ENCODE results near the gene PLXNB2. TPM values are rescaled to one million over a fixed set of nuclear protein-coding genes. Genes with fewer than 3 reads are reported as not detected.
A peak's percentile ranks its signal among the peaks of the same experiment; 100 is the strongest.

Gene PLXNB2
- total RNA-seq = 100 to 1,000 TPM; 212 to 310 TPM
- 100 to 1,000 TPM; 123 to 134 TPM for polyA plus RNA-seq
- long read RNA-seq, donor 1, full-length matches to known transcripts = 4 of 48 reads
- long read RNA-seq, donor 1, partial matches to known transcripts = 44 of 48 reads
- long read RNA-seq, donor 1, other reads (novel, unspliced or antisense) = 0 of 48 reads
- long read RNA-seq, donor 2, partial matches to known transcripts = 0 of 8 reads
- long read RNA-seq, donor 2, other reads (novel, unspliced or antisense) = 5 of 8 reads
- long read RNA-seq, donor 3, full-length matches to known transcripts = 3 of 8 reads
- long read RNA-seq, donor 3, partial matches to known transcripts = 5 of 8 reads
- long read RNA-seq, donor 3, other reads (novel, unspliced or antisense) = 0 of 8 reads
- long read RNA-seq, donor 4, partial matches to known transcripts = 26 of 27 reads
- long read RNA-seq, donor 4, other reads (novel, unspliced or antisense) = 0 of 27 reads
- long read RNA-seq, donor 5, partial matches to known transcripts = 56 of 58 reads
- long read RNA-seq, donor 5, other reads (novel, unspliced or antisense) = 0 of 58 reads

DNA sequence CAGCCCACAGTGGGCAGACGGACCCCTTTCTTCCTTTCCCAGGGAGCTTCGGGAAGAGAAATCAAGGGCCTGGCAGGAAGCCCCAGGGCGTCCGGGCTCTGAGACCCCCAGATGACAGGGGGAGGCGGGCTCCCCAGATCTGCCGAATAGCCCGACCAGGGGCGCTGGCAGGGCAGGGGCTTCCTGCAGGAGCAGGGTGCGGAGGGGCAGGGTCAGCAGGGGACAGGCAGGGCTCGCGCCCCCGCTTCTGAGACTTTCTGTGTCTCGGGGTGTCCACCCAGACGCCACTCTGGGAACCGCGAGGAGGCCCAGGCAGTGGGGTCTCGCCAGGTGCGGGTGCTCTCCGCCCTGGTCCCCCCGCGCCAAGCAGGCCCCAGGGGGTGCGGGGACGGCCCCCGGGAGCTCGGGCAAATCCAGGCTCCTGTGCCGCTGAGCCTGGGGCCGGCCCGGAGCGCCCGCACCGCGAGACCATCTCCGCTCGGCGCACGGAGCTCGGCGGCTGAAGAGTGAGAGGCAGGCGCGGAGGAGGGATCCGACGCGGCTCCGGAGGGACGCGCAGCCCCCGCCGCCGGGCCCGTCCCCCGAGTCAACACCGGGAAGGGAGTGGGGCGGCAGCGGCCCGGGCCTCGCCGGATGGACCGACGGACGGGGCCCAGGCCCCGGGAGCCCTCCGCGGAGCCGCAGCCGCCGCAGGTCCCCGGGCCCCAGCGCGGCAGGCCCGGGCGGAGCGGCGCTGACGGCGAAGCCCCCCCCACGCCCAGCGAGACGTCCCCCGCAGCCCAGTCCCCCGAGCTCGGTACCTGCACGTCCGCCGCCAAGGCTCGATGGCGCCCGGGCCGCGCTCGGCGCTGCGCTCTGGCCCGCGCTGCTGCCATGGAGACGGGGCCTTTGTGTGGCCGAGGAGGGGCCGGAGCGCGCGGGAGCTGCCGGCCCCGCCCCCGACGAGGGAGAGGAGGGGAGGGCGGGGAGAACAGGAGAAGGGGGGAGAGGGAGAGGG, at the start of gene PLXNB2:
PLXNB2 (minus strand) TSS at position 894 of the 997 bp plus-strand sequence. CDS start 17,062 bp downstream, outside the sequence.
- H3K4me1 ChIP-seq (ENCODE audit: control insufficient read depth in 5 of 5, insufficient read depth in 5 of 5, low read length in 5 of 5) = peaks cover 3 to 56% (median 47%) of the 10 kb centered on the region in 5 donors
- no peak for TF ChIP-seq CTCF (IDR thresholded peaks at IDR 0.05; ENCODE audit: control extremely low read depth, extremely low read depth)

DNA sequence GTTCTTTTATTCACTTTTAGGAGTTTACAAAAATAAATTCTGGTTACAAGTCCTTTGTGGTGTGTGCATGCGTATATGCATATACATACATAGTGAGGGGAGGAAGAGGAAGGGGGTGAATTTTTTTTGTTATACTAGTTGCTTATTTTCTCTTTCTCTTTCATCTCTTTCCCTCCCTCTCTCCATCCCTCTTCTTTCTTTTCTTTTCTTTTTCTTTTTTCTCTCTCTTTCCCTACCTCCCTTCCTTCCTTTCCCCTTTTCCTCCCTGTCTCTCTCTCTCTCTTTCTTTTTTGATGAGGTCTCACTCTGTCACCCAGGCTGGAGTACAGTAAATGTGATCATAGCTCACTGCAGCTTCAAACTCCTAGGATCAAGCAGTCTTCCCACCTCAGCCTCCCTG, 49.8 kb upstream of the PLXNB2 start:
- H3K9ac ChIP-seq (ENCODE audit: insufficient read depth in 1 of 2, low read length in 2 of 2) = no peak overlapping the region
- TF ChIP-seq CTCF (IDR thresholded peaks at IDR 0.05; ENCODE audit: control extremely low read depth, extremely low read depth) = no peak
- DNase-seq = no peak
- peaks cover 3 to 17% (median 12%) of the 10 kb centered on the region in 4 donors for H3K36me3 ChIP-seq (ENCODE audit: control insufficient read depth in 4 of 4, insufficient read depth in 4 of 4, low read length in 4 of 4)
- no peak overlapping the region for H3K4me3 ChIP-seq
- H3K27me3 ChIP-seq (ENCODE audit: control insufficient read depth in 3 of 3, insufficient read depth in 3 of 3, low read length in 2 of 3) = no peaks in the 10 kb centered on the region
- no peak for ATAC-seq (ENCODE audit: insufficient read depth, low FRiP score)
- peaks cover 0 to 3% (median 0%) of the 10 kb centered on the region in 5 donors for H3K4me1 ChIP-seq (ENCODE audit: control insufficient read depth in 5 of 5, insufficient read depth in 5 of 5, low read length in 5 of 5)
- 90 to 95% methylated on average over 1 of the region's 1 CpG for WGBS, 2 donors
- no peak overlapping the region for H3K27ac ChIP-seq (ENCODE audit: low read depth in 1 of 2, low read length in 1 of 2)
- no peaks in the 10 kb centered on the region for H3K9me3 ChIP-seq (ENCODE audit: control insufficient read depth in 4 of 4, insufficient read depth in 3 of 4, low read length in 3 of 4)

More for the DNA sequence above, at the start of gene PLXNB2:
- 0 to 1% methylated on average over 68 to 104 of the region's 105 CpGs for WGBS, 2 donors
- Histone ChIP-seq H3K9ac (ENCODE audit: insufficient read depth in 1 of 2, low read length in 2 of 2) (peak within 1 kb of the TSS in 1 of 2 donors; percentile 37), H3K27me3 (ENCODE audit: control insufficient read depth in 3 of 3, insufficient read depth in 3 of 3, low read length in 2 of 3) (no peaks in the 10 kb centered on the region), H3K4me3 (peak within 1 kb of the TSS; percentile 62), H3K36me3 (ENCODE audit: control insufficient read depth in 4 of 4, insufficient read depth in 4 of 4, low read length in 4 of 4) (peaks cover 0 to 13% (median 3%) of the 10 kb centered on the region in 4 donors), H3K27ac (ENCODE audit: low read depth in 1 of 2, low read length in 1 of 2) (peak within 1 kb of the TSS; percentile 88 to 94), H3K9me3 (ENCODE audit: control insufficient read depth in 4 of 4, insufficient read depth in 3 of 4, low read length in 3 of 4) (no peaks in the 10 kb centered on the region)
- DNase-seq (peak; percentile 91 to 95 (median 92)), ATAC-seq (ENCODE audit: insufficient read depth, low FRiP score) (peak; percentile 42)

GRCh38 chr22:50356186-50356585, 48.7 kb upstream of the PLXNB2 start:
- H3K9ac ChIP-seq (ENCODE audit: insufficient read depth in 1 of 2, low read length in 2 of 2) = no peak overlapping the region
- H3K27ac ChIP-seq (ENCODE audit: low read depth in 1 of 2, low read length in 1 of 2) = no peak overlapping the region
- H3K4me1 ChIP-seq (ENCODE audit: control insufficient read depth in 5 of 5, insufficient read depth in 5 of 5, low read length in 5 of 5) = no peaks in the 10 kb centered on the region
- H3K27me3 ChIP-seq (ENCODE audit: control insufficient read depth in 3 of 3, insufficient read depth in 3 of 3, low read length in 2 of 3) = no peaks in the 10 kb centered on the region
- ATAC-seq (ENCODE audit: insufficient read depth, low FRiP score) (no peak), DNase-seq (no peak)
- no peak for TF ChIP-seq CTCF (IDR thresholded peaks at IDR 0.05; ENCODE audit: control extremely low read depth, extremely low read depth)
- peaks cover 3 to 14% (median 13%) of the 10 kb centered on the region in 4 donors for H3K36me3 ChIP-seq (ENCODE audit: control insufficient read depth in 4 of 4, insufficient read depth in 4 of 4, low read length in 4 of 4)
- 96 to 97% methylated on average over 8 of the region's 8 CpGs for WGBS, 2 donors
- no peak overlapping the region for H3K4me3 ChIP-seq
- no peaks in the 10 kb centered on the region for H3K9me3 ChIP-seq (ENCODE audit: control insufficient read depth in 4 of 4, insufficient read depth in 3 of 4, low read length in 3 of 4)
